ENCODE measurements around the gene OR1B1. TPM values are rescaled to one million over a fixed set of nuclear protein-coding genes. Genes with fewer than 3 reads are reported as not detected.
A peak's percentile ranks its signal among the peaks of the same experiment; 100 is the strongest.
"Not testable (repeated sequence)": the region's sequence is repeated elsewhere in the genome, so short reads cannot be mapped to it uniquely, and the experiment has no call there.

OR1B1 gene
- total RNA-seq, 1 experiment from 2014 or later = not detected

- CTCF ChIA-PET = no interaction called here
- intact Hi-C loops (cut with micrococcal nuclease) = no loop called here
Observed at GRCh38 chr9:122609804-122610203, 47.6 kb downstream of the OR1B1 start.

DNA sequence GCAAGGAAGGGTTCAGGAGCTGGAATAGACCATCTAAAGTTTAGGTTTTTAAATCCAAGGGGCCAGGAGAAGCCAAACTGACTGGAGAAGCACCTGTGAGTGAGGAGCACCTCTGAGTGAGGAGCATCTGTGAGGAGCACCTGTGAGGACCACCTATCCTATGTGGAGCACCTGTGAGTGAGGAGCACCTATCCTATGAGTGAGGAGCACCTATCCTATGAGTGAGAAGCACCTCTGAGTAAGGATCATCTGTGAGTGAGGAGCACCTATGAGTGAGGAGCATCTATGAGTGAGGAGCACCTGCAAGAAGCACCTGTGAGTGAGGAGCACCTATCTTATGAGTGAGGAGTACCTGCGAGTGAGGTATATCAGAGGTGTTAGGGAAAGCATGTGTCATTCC is 50.8 kb downstream of the OR1B1 start:
- no TSS peak for BruUV-seq (replicated peaks)
- no peak overlapping the region for H3K4me3 ChIP-seq (ENCODE audit: low read length)
- no peak for ATAC-seq
- H3K9me2 ChIP-seq (replicated peaks; ENCODE audit: low read length) = no peaks in the 10 kb centered on the region
- CTCF ChIA-PET = no interaction called here
- POLR2A ChIA-PET (ENCODE audit: unreplicated experiment) = no interaction called here
- TF ChIP-seq EZH2phosphoT487 (IDR thresholded peaks at IDR 0.05; ENCODE audit: borderline replicate concordance, low read length) (no peak), CTCF (conservative IDR thresholded peaks at IDR 0.05; ENCODE audit: low read depth, low read length) (no peak), EZH2 (IDR thresholded peaks at IDR 0.05; ENCODE audit: low read length, unreplicated experiment) (no peak)
- H3K9ac ChIP-seq (ENCODE audit: low read length) = no peak overlapping the region
- no peak overlapping the region for H3K4me2 ChIP-seq (ENCODE audit: low read length)
- intact Hi-C loops (cut with micrococcal nuclease) = no loop called here
- no peak overlapping the region for H3K27ac ChIP-seq (ENCODE audit: low read length)
- DNase-seq = no peak
- H3K79me2 ChIP-seq (ENCODE audit: low read length) = no peaks in the 10 kb centered on the region
- H3K9me3 ChIP-seq (ENCODE audit: low read length) = no peaks in the 10 kb centered on the region
- no peaks in the 10 kb centered on the region for H4K20me1 ChIP-seq (ENCODE audit: low read length)
- H2AFZ ChIP-seq (ENCODE audit: low read length) = no peak overlapping the region
- no peaks in the 10 kb centered on the region for H3K36me3 ChIP-seq (ENCODE audit: low read depth, low read length)
- H3K4me1 ChIP-seq (ENCODE audit: insufficient read depth, low read length) = no peaks in the 10 kb centered on the region
- peaks cover 23% of the 10 kb centered on the region; the same call in 1 of the 2 replicates for H3K27me3 ChIP-seq (ENCODE audit: low read length)
- no peaks in the 10 kb centered on the region for H3F3A ChIP-seq (ENCODE audit: low read length, unreplicated experiment)

More at GRCh38 chr9:122609804-122610203, 47.6 kb downstream of the OR1B1 start:
- no TSS peak for BruUV-seq (replicated peaks)
- Histone ChIP-seq H3F3A (ENCODE audit: low read length, unreplicated experiment) (no peaks in the 10 kb centered on the region), H3K9me3 (ENCODE audit: low read length) (no peaks in the 10 kb centered on the region), H3K79me2 (ENCODE audit: low read length) (no peaks in the 10 kb centered on the region), H3K27ac (ENCODE audit: low read length) (no peak overlapping the region), H3K36me3 (ENCODE audit: low read depth, low read length) (no peaks in the 10 kb centered on the region), H3K9ac (ENCODE audit: low read length) (no peak overlapping the region), H3K4me3 (ENCODE audit: low read length) (no peak overlapping the region), H3K27me3 (ENCODE audit: low read length) (peaks cover 20% of the 10 kb centered on the region; the same call in 1 of the 2 replicates), H2AFZ (ENCODE audit: low read length) (no peak overlapping the region), H3K4me2 (ENCODE audit: low read length) (no peak overlapping the region), H4K20me1 (ENCODE audit: low read length) (no peaks in the 10 kb centered on the region), H3K9me2 (replicated peaks; ENCODE audit: low read length) (no peaks in the 10 kb centered on the region), H3K4me1 (ENCODE audit: insufficient read depth, low read length) (no peaks in the 10 kb centered on the region)
- DNase-seq (peak; percentile 16), ATAC-seq (no peak)
- POLR2A ChIA-PET (ENCODE audit: unreplicated experiment) = no interaction called here
- no peak for TF ChIP-seq CTCF (conservative IDR thresholded peaks at IDR 0.05; ENCODE audit: low read depth, low read length)

GRCh38 chr9:122605691-122606090 is 51.7 kb downstream of the OR1B1 start:
- Histone ChIP-seq H3K4me2 (ENCODE audit: low read length) (no peak overlapping the region), H3K36me3 (ENCODE audit: low read depth, low read length) (no peaks in the 10 kb centered on the region), H3K27me3 (ENCODE audit: low read length) (peaks cover 17% of the 10 kb centered on the region; the same call in 1 of the 2 replicates), H3K79me2 (ENCODE audit: low read length) (no peaks in the 10 kb centered on the region), H3K9me3 (ENCODE audit: low read length) (no peaks in the 10 kb centered on the region), H3K9me2 (replicated peaks; ENCODE audit: low read length) (no peaks in the 10 kb centered on the region), H3K27ac (ENCODE audit: low read length) (no peak overlapping the region), H2AFZ (ENCODE audit: low read length) (no peak overlapping the region), H3K4me1 (ENCODE audit: insufficient read depth, low read length) (no peaks in the 10 kb centered on the region), H3K9ac (ENCODE audit: low read length) (no peak overlapping the region), H3K4me3 (ENCODE audit: low read length) (no peak overlapping the region), H3F3A (ENCODE audit: low read length, unreplicated experiment) (no peaks in the 10 kb centered on the region), H4K20me1 (ENCODE audit: low read length) (no peaks in the 10 kb centered on the region)
- ATAC-seq (no peak), DNase-seq (no peak)
- ChIA-PET POLR2A (ENCODE audit: unreplicated experiment) (interaction anchor here (0.6 kb wide), 1 partner anchor 27 kb away, joined by 17 read pairs; no protein-coding TSS in a partner anchor), CTCF (no interaction called here)
- TF ChIP-seq EZH2phosphoT487 (IDR thresholded peaks at IDR 0.05; ENCODE audit: borderline replicate concordance, low read length) = no peak
- no peak for TF ChIP-seq CTCF (conservative IDR thresholded peaks at IDR 0.05; ENCODE audit: low read depth, low read length)
- no peak for TF ChIP-seq EZH2 (IDR thresholded peaks at IDR 0.05; ENCODE audit: low read length, unreplicated experiment)
- intact Hi-C loops (cut with micrococcal nuclease) = no loop called here
- BruUV-seq (replicated peaks) = no TSS peak

DNA sequence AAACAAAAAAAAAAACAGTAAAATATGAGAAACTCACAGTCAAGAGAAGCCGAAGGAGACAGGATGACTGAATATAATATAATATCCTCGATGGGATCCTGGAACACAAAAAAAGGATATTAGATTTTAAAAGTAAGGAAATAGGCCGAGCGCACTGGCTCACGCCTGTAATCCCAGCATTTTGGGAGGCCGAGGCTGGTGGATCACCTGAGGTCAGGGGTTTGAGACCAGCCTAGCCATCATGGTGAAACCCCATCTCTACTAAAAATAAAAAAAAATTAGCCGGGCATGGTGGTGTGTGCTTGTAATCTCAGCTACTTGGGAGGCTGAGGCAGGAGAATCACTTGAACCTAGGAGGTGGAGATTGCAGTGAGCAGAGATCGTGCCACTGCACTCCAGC is 74.1 kb downstream of the OR1B1 start, which contains the start of gene OR1L8:
Gene OR1L8, minus strand, starts transcription at position 101 of the 400 bp plus-strand sequence. CDS start 14,907 bp downstream, outside the sequence.
- H3K9me2 ChIP-seq (replicated peaks; ENCODE audit: low read length); CTCF ChIA-PET: not testable (repeated sequence)

More for the DNA sequence above, 74.1 kb downstream of the OR1B1 start, which contains the start of gene OR1L8:
- H3K9ac ChIP-seq (ENCODE audit: low read length); H4K20me1 ChIP-seq (ENCODE audit: low read length); BruUV-seq (replicated peaks); H3K4me3 ChIP-seq (ENCODE audit: low read length); H3K79me2 ChIP-seq (ENCODE audit: low read length); H3K27me3 ChIP-seq (ENCODE audit: low read length); H2AFZ ChIP-seq (ENCODE audit: low read length); DNase-seq; H3K9me3 ChIP-seq (ENCODE audit: low read length); intact Hi-C loops (cut with micrococcal nuclease); H3K4me2 ChIP-seq (ENCODE audit: low read length); H3K36me3 ChIP-seq (ENCODE audit: low read depth, low read length); H3K27ac ChIP-seq (ENCODE audit: low read length); H3F3A ChIP-seq (ENCODE audit: low read length, unreplicated experiment); POLR2A ChIA-PET (ENCODE audit: unreplicated experiment); ATAC-seq: not testable (repeated sequence)
- H3K4me1 ChIP-seq (ENCODE audit: insufficient read depth, low read length) = peaks cover 10% of the 10 kb centered on the region
